ENCODE measurements around the gene ANKS1B.

Gene ANKS1B

GRCh38 chr12:98816720-98817119 lies 1168.0 kb downstream of the ANKS1B start:
- Histone ChIP-seq H3K27me3 (ENCODE audit: insufficient read depth, low read length, poor library complexity, severe bottlenecking) (no peaks in the 10 kb centered on the region), H3K79me2 (ENCODE audit: insufficient read depth, low read length) (no peaks in the 10 kb centered on the region), H3F3A (ENCODE audit: low read depth) (no peaks in the 10 kb centered on the region), H3K9me3 (ENCODE audit: insufficient read depth, low read depth, low read length) (no peaks in the 10 kb centered on the region), H4K20me1 (ENCODE audit: insufficient read depth, low read length, poor library complexity, severe bottlenecking) (no peaks in the 10 kb centered on the region), H3K9ac (ENCODE audit: low read depth, low read length, poor library complexity, severe bottlenecking) (no peak overlapping the region), H2AFZ (ENCODE audit: low read length) (no peak overlapping the region), H3K4me2 (ENCODE audit: low read depth, low read length, poor library complexity, severe bottlenecking) (no peak overlapping the region), H3K4me3 (ENCODE audit: low read length, poor library complexity, severe bottlenecking) (no peak overlapping the region), H3K4me1 (ENCODE audit: insufficient read depth, low read length, poor library complexity, severe bottlenecking) (no peaks in the 10 kb centered on the region), H3K36me3 (ENCODE audit: insufficient read depth, low read length) (no peaks in the 10 kb centered on the region), H3K9me2 (replicated peaks; ENCODE audit: low read depth, low read length) (no peaks in the 10 kb centered on the region)
- TF ChIP-seq, protein P1, sequence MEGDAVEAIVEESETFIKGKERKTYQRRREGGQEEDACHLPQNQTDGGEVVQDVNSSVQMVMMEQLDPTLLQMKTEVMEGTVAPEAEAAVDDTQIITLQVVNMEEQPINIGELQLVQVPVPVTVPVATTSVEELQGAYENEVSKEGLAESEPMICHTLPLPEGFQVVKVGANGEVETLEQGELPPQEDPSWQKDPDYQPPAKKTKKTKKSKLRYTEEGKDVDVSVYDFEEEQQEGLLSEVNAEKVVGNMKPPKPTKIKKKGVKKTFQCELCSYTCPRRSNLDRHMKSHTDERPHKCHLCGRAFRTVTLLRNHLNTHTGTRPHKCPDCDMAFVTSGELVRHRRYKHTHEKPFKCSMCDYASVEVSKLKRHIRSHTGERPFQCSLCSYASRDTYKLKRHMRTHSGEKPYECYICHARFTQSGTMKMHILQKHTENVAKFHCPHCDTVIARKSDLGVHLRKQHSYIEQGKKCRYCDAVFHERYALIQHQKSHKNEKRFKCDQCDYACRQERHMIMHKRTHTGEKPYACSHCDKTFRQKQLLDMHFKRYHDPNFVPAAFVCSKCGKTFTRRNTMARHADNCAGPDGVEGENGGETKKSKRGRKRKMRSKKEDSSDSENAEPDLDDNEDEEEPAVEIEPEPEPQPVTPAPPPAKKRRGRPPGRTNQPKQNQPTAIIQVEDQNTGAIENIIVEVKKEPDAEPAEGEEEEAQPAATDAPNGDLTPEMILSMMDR (conservative IDR thresholded peaks at IDR 0.05; ENCODE audit: low read length): no peak
- no peak for TF ChIP-seq EZH2phosphoT487 (IDR thresholded peaks at IDR 0.05; ENCODE audit: borderline replicate concordance)

- H3K27me3 ChIP-seq (ENCODE audit: insufficient read depth, low read length, poor library complexity, severe bottlenecking): no peaks in the 10 kb centered on the region
- no peaks in the 10 kb centered on the region for H3K79me2 ChIP-seq (ENCODE audit: insufficient read depth, low read length)
- no peaks in the 10 kb centered on the region for H3K4me1 ChIP-seq (ENCODE audit: insufficient read depth, low read length, poor library complexity, severe bottlenecking)
- H3K9me3 ChIP-seq (ENCODE audit: insufficient read depth, low read depth, low read length): no peaks in the 10 kb centered on the region
- no peak overlapping the region for H3K4me2 ChIP-seq (ENCODE audit: low read depth, low read length, poor library complexity, severe bottlenecking)
- H3K9me2 ChIP-seq (replicated peaks; ENCODE audit: low read depth, low read length): no peaks in the 10 kb centered on the region
- H3K36me3 ChIP-seq (ENCODE audit: insufficient read depth, low read length): no peaks in the 10 kb centered on the region
- no peaks in the 10 kb centered on the region for H3F3A ChIP-seq (ENCODE audit: low read depth)
- H2AFZ ChIP-seq (ENCODE audit: low read length): no peak overlapping the region
- no peak overlapping the region for H3K9ac ChIP-seq (ENCODE audit: low read depth, low read length, poor library complexity, severe bottlenecking)
- no peak overlapping the region for H3K4me3 ChIP-seq (ENCODE audit: low read length, poor library complexity, severe bottlenecking)
- H4K20me1 ChIP-seq (ENCODE audit: insufficient read depth, low read length, poor library complexity, severe bottlenecking): no peaks in the 10 kb centered on the region
- TF ChIP-seq EZH2phosphoT487 (IDR thresholded peaks at IDR 0.05; ENCODE audit: borderline replicate concordance): no peak
- TF ChIP-seq, protein P1 (conservative IDR thresholded peaks at IDR 0.05; ENCODE audit: low read length): no peak
Observed at GRCh38 chr12:98814254-98814653, 1170.5 kb downstream of the ANKS1B start.

- H3F3A ChIP-seq (ENCODE audit: low read depth): no peaks in the 10 kb centered on the region
- H3K79me2 ChIP-seq (ENCODE audit: insufficient read depth, low read length): no peaks in the 10 kb centered on the region
- no peaks in the 10 kb centered on the region for H3K4me1 ChIP-seq (ENCODE audit: insufficient read depth, low read length, poor library complexity, severe bottlenecking)
- no peak overlapping the region for H3K4me2 ChIP-seq (ENCODE audit: low read depth, low read length, poor library complexity, severe bottlenecking)
- H3K9me2 ChIP-seq (replicated peaks; ENCODE audit: low read depth, low read length): no peaks in the 10 kb centered on the region
- H2AFZ ChIP-seq (ENCODE audit: low read length): no peak overlapping the region
- H3K9me3 ChIP-seq (ENCODE audit: insufficient read depth, low read depth, low read length): no peaks in the 10 kb centered on the region
- no peak for TF ChIP-seq EZH2phosphoT487 (IDR thresholded peaks at IDR 0.05; ENCODE audit: borderline replicate concordance)
- TF ChIP-seq, protein P1 (conservative IDR thresholded peaks at IDR 0.05; ENCODE audit: low read length): no peak
- no peak overlapping the region for H3K4me3 ChIP-seq (ENCODE audit: low read length, poor library complexity, severe bottlenecking)
- H4K20me1 ChIP-seq (ENCODE audit: insufficient read depth, low read length, poor library complexity, severe bottlenecking): no peaks in the 10 kb centered on the region
- no peak overlapping the region for H3K9ac ChIP-seq (ENCODE audit: low read depth, low read length, poor library complexity, severe bottlenecking)
- H3K36me3 ChIP-seq (ENCODE audit: insufficient read depth, low read length): no peaks in the 10 kb centered on the region
- H3K27me3 ChIP-seq (ENCODE audit: insufficient read depth, low read length, poor library complexity, severe bottlenecking): no peaks in the 10 kb centered on the region
Observed at GRCh38 chr12:98812225-98812624, 1172.5 kb downstream of the ANKS1B start.
